Measurements from ENCODE around the gene CPEB3.

- TF ChIP-seq CTCF (IDR thresholded peaks at IDR 0.05) (no peak), POLR2A (IDR thresholded peaks at IDR 0.05) (no peak)
These were observed 182.8 kb downstream of the CPEB3 start for GRCh38 chr10:92108120-92108519.

Measured in testis (tissue), 2 donors.